Osteocyte (in vitro differentiated cells): ENCODE measurements around the gene C2orf42. TPM values are rescaled to one million over a fixed set of nuclear protein-coding genes. Genes with fewer than 3 reads are reported as not detected.
A peak's percentile ranks its signal among the peaks of the same experiment; 100 is the strongest.
"Not testable (repeated sequence)": the region's sequence is repeated elsewhere in the genome, so short reads cannot be mapped to it uniquely, and the experiment has no call there.

Source experiments
- DNase-seq: peaks from one replicate; pipeline ENCODE4 v3.0.0; 2021; ENCODE audit warnings: mixed read lengths; ENCODE audit not compliant: unreplicated experiment; ENCODE audit errors: extremely low spot score
- H3K27ac Mint-ChIP-seq: one replicate; pipeline ENCODE4 v1.8.0; 2021; ENCODE audit warnings: mild to moderate bottlenecking, mixed read lengths; ENCODE audit not compliant: unreplicated experiment
- H3K27me3 Mint-ChIP-seq: one replicate; pipeline ENCODE4 v1.8.0; 2021; ENCODE audit warnings: mixed read lengths; ENCODE audit not compliant: unreplicated experiment
- H3K36me3 Mint-ChIP-seq: one replicate; pipeline ENCODE4 v1.8.0; 2021; ENCODE audit warnings: mixed read lengths; ENCODE audit not compliant: unreplicated experiment
- H3K4me1 Mint-ChIP-seq: one replicate; pipeline ENCODE4 v1.8.0; 2021; ENCODE audit warnings: mixed read lengths; ENCODE audit not compliant: unreplicated experiment
- H3K4me3 Mint-ChIP-seq: one replicate; pipeline ENCODE4 v1.8.0; 2021; ENCODE audit warnings: mild to moderate bottlenecking, moderate library complexity, mixed read lengths; ENCODE audit not compliant: unreplicated experiment
- H3K9me3 Mint-ChIP-seq: one replicate; pipeline ENCODE4 v1.8.0; 2021; ENCODE audit warnings: mixed read lengths; ENCODE audit not compliant: unreplicated experiment
- CTCF ChIP-seq: fragments of 200-600 bp; sonication (generic); IDR thresholded peaks from 2 replicates; pipeline ENCODE4 v1.5.0; 2021; ENCODE audit warnings: antibody characterized with exemption, mild to moderate bottlenecking, moderate library complexity
- total RNA-seq: library from RNA; stranded (reverse); gene quantifications from 2 replicates; pipeline ENCODE4 v1.2.1, GENCODE V29; 2021

C2orf42 gene
- total RNA-seq, 1 donor from 2014 or later = 25.7 TPM

- TF ChIP-seq CTCF = no peak
- H3K27ac Mint-ChIP-seq = peak overlapping the region; percentile 81
Observed at GRCh38 chr2:70104231-70105111, 86.3 kb downstream of the C2orf42 start.

GRCh38 chr2:70103531-70104061 is 87.2 kb downstream of the C2orf42 start:
- peak overlapping the region; percentile 31 for H3K27ac Mint-ChIP-seq
- H3K4me3 Mint-ChIP-seq = no peak overlapping the region
- no peaks in the 10 kb centered on the region for H3K9me3 Mint-ChIP-seq
- no peaks in the 10 kb centered on the region for H3K36me3 Mint-ChIP-seq
- TF ChIP-seq CTCF = no peak
- no peak for DNase-seq
- H3K27me3 Mint-ChIP-seq = no peaks in the 10 kb centered on the region
- H3K4me1 Mint-ChIP-seq = peaks cover 33% of the 10 kb centered on the region

More at GRCh38 chr2:70104231-70105111, 86.3 kb downstream of the C2orf42 start:
- H3K27me3 Mint-ChIP-seq = no peaks in the 10 kb centered on the region
- peaks cover 39% of the 10 kb centered on the region for H3K4me1 Mint-ChIP-seq
- DNase-seq = no peak
- no peaks in the 10 kb centered on the region for H3K36me3 Mint-ChIP-seq
- H3K9me3 Mint-ChIP-seq = no peaks in the 10 kb centered on the region
- peak overlapping the region; percentile 46 for H3K4me3 Mint-ChIP-seq

GRCh38 chr2:70102323-70102905 is 88.4 kb downstream of the C2orf42 start:
- not testable (repeated sequence) for H3K9me3 Mint-ChIP-seq, H3K27ac Mint-ChIP-seq, DNase-seq, H3K36me3 Mint-ChIP-seq, H3K4me3 Mint-ChIP-seq, H3K27me3 Mint-ChIP-seq
- H3K4me1 Mint-ChIP-seq = peaks cover 23% of the 10 kb centered on the region

GRCh38 chr2:70101686-70102085 is 89.1 kb downstream of the C2orf42 start:
- not testable (repeated sequence) for H3K9me3 Mint-ChIP-seq, H3K27me3 Mint-ChIP-seq, H3K27ac Mint-ChIP-seq, H3K4me3 Mint-ChIP-seq, DNase-seq, H3K36me3 Mint-ChIP-seq
- H3K4me1 Mint-ChIP-seq = peaks cover 20% of the 10 kb centered on the region

GRCh38 chr2:70101174-70101573 is 89.6 kb downstream of the C2orf42 start:
- H3K27ac Mint-ChIP-seq = no peak overlapping the region
- H3K27me3 Mint-ChIP-seq = no peaks in the 10 kb centered on the region
- no peaks in the 10 kb centered on the region for H3K9me3 Mint-ChIP-seq
- DNase-seq = no peak
- H3K4me3 Mint-ChIP-seq = no peak overlapping the region
- H3K36me3 Mint-ChIP-seq = no peaks in the 10 kb centered on the region
- TF ChIP-seq CTCF = no peak
- peaks cover 20% of the 10 kb centered on the region for H3K4me1 Mint-ChIP-seq

Other genes with a start within 250 kb of the C2orf42 start
- gene ASPRV1, start 229.4 kb downstream of the C2orf42 start, total RNA-seq = 0.52 and 0.75 TPM in 2 replicates
- gene PCBP1, start 103.5 kb downstream of the C2orf42 start, total RNA-seq = 261 and 262 TPM in 2 replicates
- 176 and 179 TPM in 2 replicates for gene TIA1, start 57.6 kb upstream of the C2orf42 start, total RNA-seq
- gene PCYOX1, start 67.1 kb upstream of the C2orf42 start, total RNA-seq = 79.2 and 83.6 TPM in 2 replicates
- gene SNRPG, start 102.7 kb upstream of the C2orf42 start, total RNA-seq = 114 and 124 TPM in 2 replicates
- 33.9 and 35.0 TPM in 2 replicates for gene FAM136A, start 111.0 kb upstream of the C2orf42 start, total RNA-seq